Liver (tissue), 9 donors: ENCODE data around the gene CDKL4. TPM values are rescaled to one million over a fixed set of nuclear protein-coding genes. Genes with fewer than 3 reads are reported as not detected.

Source experiments
- DNase-seq: peaks from one replicate; pipeline ENCODE4 v3.0.0-alpha.2; 2017; ENCODE audit warnings: low spot score
- H3K27ac ChIP-seq, 2 donors: one replicate each; pipeline ENCODE4 v1.7.0; 2013; ENCODE audit warnings: inconsistent platforms in 2 of 2, low read length in 2 of 2, control low read depth in 1 of 2, low read depth in 1 of 2, mild to moderate bottlenecking in 1 of 2
- H3K27me3 ChIP-seq, 4 donors: one replicate each; pipeline versions ENCODE4 v1.6.1 to v1.7.0; 2013; ENCODE audit warnings: low read length in 3 of 4, inconsistent platforms in 1 of 4, mild to moderate bottlenecking in 1 of 4, moderate library complexity in 1 of 4; ENCODE audit not compliant: control insufficient read depth in 4 of 4, insufficient read depth in 4 of 4
- H3K36me3 ChIP-seq, 4 donors: one replicate each; pipeline versions ENCODE4 v1.6.1 to v1.7.0; 2013; ENCODE audit warnings: low read length in 3 of 4, mild to moderate bottlenecking in 3 of 4, low read depth in 1 of 4, moderate library complexity in 1 of 4; ENCODE audit not compliant: control insufficient read depth in 4 of 4, insufficient read depth in 3 of 4
- H3K4me1 ChIP-seq, 4 donors: one replicate each; pipeline versions ENCODE4 v1.6.1 to v1.7.0; 2013; ENCODE audit warnings: low read length in 3 of 4, mild to moderate bottlenecking in 3 of 4, moderate library complexity in 1 of 4; ENCODE audit not compliant: control insufficient read depth in 4 of 4, insufficient read depth in 4 of 4
- H3K4me3 ChIP-seq, 3 donors: one replicate each; pipeline versions ENCODE4 v1.6.1 to v1.7.0; 2013; ENCODE audit warnings: low read length in 3 of 3, control low read depth in 1 of 3, low read depth in 1 of 3, mild to moderate bottlenecking in 1 of 3
- H3K9ac ChIP-seq, 2 donors: one replicate each; pipeline ENCODE4 v1.7.0; 2013; ENCODE audit warnings: low read length in 2 of 2, mild to moderate bottlenecking in 2 of 2, moderate library complexity in 2 of 2, control low read depth in 1 of 2, low read depth in 1 of 2
- H3K9me3 ChIP-seq, 4 donors: one replicate each; pipeline versions ENCODE4 v1.6.1 to v1.7.0; 2013; ENCODE audit warnings: low read length in 3 of 4; ENCODE audit not compliant: control insufficient read depth in 4 of 4
- EGR1 ChIP-seq, 2 donors: IDR thresholded peaks; 2 replicates each; pipeline ENCODE4 v1.6.1; 2016 to 2018; ENCODE audit warnings: antibody characterized with exemption in 2 of 2, low read depth in 2 of 2
- FOXA1 ChIP-seq: IDR thresholded peaks from 2 replicates; pipeline ENCODE4 v1.6.1; 2016; ENCODE audit warnings: antibody characterized with exemption
- FOXA2 ChIP-seq: IDR thresholded peaks from 2 replicates; pipeline ENCODE4 v1.6.1; 2016; ENCODE audit warnings: antibody characterized with exemption
- GABPA ChIP-seq, 2 donors: IDR thresholded peaks in 1 of 2; conservative IDR thresholded peaks in 1 of 2; 2 replicates each; pipeline ENCODE4 v1.6.1; 2016; ENCODE audit warnings: antibody characterized with exemption in 2 of 2, mild to moderate bottlenecking in 1 of 2, moderate library complexity in 1 of 2
- HNF4G ChIP-seq: IDR thresholded peaks from 2 replicates; pipeline ENCODE4 v1.6.1; 2016; ENCODE audit warnings: antibody characterized with exemption
- JUND ChIP-seq, 2 donors: IDR thresholded peaks; 2 replicates each; pipeline ENCODE4 v1.6.1; 2016; ENCODE audit warnings: antibody characterized with exemption in 2 of 2
- NR2F2 ChIP-seq: IDR thresholded peaks from 2 replicates; pipeline ENCODE4 v1.6.1; 2016; ENCODE audit warnings: antibody characterized with exemption
- RAD21 ChIP-seq, 2 donors: IDR thresholded peaks; 2 replicates each; pipeline ENCODE4 v1.6.1; 2016; ENCODE audit warnings: antibody characterized with exemption in 2 of 2, mild to moderate bottlenecking in 2 of 2
- RXRA ChIP-seq, 2 donors: IDR thresholded peaks; 2 replicates each; pipeline ENCODE4 v1.6.1; 2017 to 2018; ENCODE audit warnings: antibody characterized with exemption in 2 of 2, mild to moderate bottlenecking in 1 of 2
- SP1 ChIP-seq: IDR thresholded peaks from 2 replicates; pipeline ENCODE4 v1.6.1; 2018; ENCODE audit warnings: antibody characterized with exemption, mild to moderate bottlenecking
- TAF1 ChIP-seq: conservative IDR thresholded peaks from 2 replicates; pipeline ENCODE4 v1.6.1; 2016; ENCODE audit warnings: antibody characterized with exemption, mild to moderate bottlenecking
- YY1 ChIP-seq: IDR thresholded peaks from 2 replicates; pipeline ENCODE4 v1.6.1; 2016; ENCODE audit warnings: antibody characterized with exemption, mild to moderate bottlenecking
- WGBS: extraction: QIAGEN DNeasy Blood & Tissue Kit; methylation state at CpG from one replicate; pipeline ENCODE4 v1.1.7; 2013; 5-methylcytosine and 5-hydroxymethylcytosine counted together
- polyA plus RNA-seq, 2 donors: library from polyadenylated mRNA; stranded (reverse) in 1 of 2; unstranded in 1 of 2; fragments of 200-250 nt in 1 of 2; fragments of >200 nt in 1 of 2; fragmentation: Nextera tagmentation in 1 of 2; extraction: Ambion mirVana in 1 of 2; gene quantifications; one replicate each; pipeline versions ENCODE4 v1.2.1 to v1.2.3, GENCODE V29; 2013 to 2015
- total RNA-seq, 2 donors: library from RNA; depleted of rRNA; stranded (reverse); fragments of >200 nt; gene quantifications; one replicate each; pipeline ENCODE4 v1.2.3, GENCODE V29; 2014
- TF ChIP-seq, protein P1 (sequence below): IDR thresholded peaks from 2 replicates; pipeline ENCODE4 v1.6.1; 2016; ENCODE audit warnings: antibody characterized with exemption, mild to moderate bottlenecking
- TF ChIP-seq, protein P2 (sequence below): IDR thresholded peaks from 2 replicates; pipeline ENCODE4 v1.6.1; 2016; ENCODE audit warnings: antibody characterized with exemption
- TF ChIP-seq, protein P3 (sequence below): IDR thresholded peaks from 2 replicates; pipeline ENCODE4 v1.6.1; 2016; ENCODE audit warnings: antibody characterized with exemption
- TF ChIP-seq, protein P4 (sequence below): IDR thresholded peaks from 2 replicates; pipeline ENCODE4 v1.6.1; 2016; ENCODE audit warnings: antibody characterized with exemption
- TF ChIP-seq, protein P5 (sequence below): fragments of 150-350 bp; IDR thresholded peaks from 2 replicates; pipeline ENCODE4 v1.5.1; 2017; ENCODE audit warnings: improper control_type of control experiment, low read depth, low read length; ENCODE audit not compliant: missing input control
- donor health status: healthy.
- donor health status: healthy.
- donor health status: healthy.
- donor health status: healthy.
- donor health status: healthy.

The CDKL4 gene
- total and polyA plus RNA-seq, 4 donors, result 0.25 to 1.1 TPM; not detected in 2

DNA sequence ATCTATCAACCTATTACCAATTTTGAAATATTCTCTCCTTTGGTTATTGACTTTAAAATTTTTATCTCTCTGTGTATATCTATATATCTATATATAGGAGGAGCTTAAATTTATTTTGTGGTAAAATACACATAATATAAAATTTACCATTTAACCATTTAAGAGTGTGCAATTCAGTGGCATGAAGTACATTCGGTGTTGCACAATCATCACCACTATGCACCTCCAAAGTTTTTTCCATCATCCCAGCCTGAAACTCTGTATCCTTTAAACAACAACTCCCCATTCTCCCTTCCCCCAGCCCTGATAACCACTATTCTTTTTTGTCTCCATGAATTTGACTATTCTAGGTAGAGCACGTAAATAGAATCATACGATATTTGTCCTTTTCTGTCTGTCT lies 49.1 kb downstream of the CDKL4 start:
- Histone ChIP-seq H3K9me3 (no peaks in the 10 kb centered on the region), H3K27me3 (no peaks in the 10 kb centered on the region), H3K27ac (no peak overlapping the region), H3K4me1 (no peaks in the 10 kb centered on the region), H3K9ac (no peak overlapping the region), H3K4me3 (no peak overlapping the region), H3K36me3 (no peaks in the 10 kb centered on the region)
- DNase-seq, result no peak
- WGBS, result 96% methylated on average over 3 of the region's 3 CpGs
- TF ChIP-seq, protein P1, sequence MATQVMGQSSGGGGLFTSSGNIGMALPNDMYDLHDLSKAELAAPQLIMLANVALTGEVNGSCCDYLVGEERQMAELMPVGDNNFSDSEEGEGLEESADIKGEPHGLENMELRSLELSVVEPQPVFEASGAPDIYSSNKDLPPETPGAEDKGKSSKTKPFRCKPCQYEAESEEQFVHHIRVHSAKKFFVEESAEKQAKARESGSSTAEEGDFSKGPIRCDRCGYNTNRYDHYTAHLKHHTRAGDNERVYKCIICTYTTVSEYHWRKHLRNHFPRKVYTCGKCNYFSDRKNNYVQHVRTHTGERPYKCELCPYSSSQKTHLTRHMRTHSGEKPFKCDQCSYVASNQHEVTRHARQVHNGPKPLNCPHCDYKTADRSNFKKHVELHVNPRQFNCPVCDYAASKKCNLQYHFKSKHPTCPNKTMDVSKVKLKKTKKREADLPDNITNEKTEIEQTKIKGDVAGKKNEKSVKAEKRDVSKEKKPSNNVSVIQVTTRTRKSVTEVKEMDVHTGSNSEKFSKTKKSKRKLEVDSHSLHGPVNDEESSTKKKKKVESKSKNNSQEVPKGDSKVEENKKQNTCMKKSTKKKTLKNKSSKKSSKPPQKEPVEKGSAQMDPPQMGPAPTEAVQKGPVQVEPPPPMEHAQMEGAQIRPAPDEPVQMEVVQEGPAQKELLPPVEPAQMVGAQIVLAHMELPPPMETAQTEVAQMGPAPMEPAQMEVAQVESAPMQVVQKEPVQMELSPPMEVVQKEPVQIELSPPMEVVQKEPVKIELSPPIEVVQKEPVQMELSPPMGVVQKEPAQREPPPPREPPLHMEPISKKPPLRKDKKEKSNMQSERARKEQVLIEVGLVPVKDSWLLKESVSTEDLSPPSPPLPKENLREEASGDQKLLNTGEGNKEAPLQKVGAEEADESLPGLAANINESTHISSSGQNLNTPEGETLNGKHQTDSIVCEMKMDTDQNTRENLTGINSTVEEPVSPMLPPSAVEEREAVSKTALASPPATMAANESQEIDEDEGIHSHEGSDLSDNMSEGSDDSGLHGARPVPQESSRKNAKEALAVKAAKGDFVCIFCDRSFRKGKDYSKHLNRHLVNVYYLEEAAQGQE, result no peak
- TF ChIP-seq FOXA1 (no peak), EGR1 (IDR thresholded peaks at IDR 0.05; ENCODE audit: low read depth in 2 of 2) (no peak), GABPA (IDR thresholded peaks at IDR 0.05 in 1 of 2, conservative IDR thresholded peaks at IDR 0.05 in 1 of 2) (no peak), TAF1 (no peak), YY1 (no peak), FOXA2 (no peak), JUND (IDR thresholded peaks at IDR 0.05) (no peak), SP1 (no peak), RAD21 (IDR thresholded peaks at IDR 0.05) (no peak), HNF4G (no peak), RXRA (IDR thresholded peaks at IDR 0.05) (no peak), NR2F2 (no peak)
- TF ChIP-seq, protein P2, sequence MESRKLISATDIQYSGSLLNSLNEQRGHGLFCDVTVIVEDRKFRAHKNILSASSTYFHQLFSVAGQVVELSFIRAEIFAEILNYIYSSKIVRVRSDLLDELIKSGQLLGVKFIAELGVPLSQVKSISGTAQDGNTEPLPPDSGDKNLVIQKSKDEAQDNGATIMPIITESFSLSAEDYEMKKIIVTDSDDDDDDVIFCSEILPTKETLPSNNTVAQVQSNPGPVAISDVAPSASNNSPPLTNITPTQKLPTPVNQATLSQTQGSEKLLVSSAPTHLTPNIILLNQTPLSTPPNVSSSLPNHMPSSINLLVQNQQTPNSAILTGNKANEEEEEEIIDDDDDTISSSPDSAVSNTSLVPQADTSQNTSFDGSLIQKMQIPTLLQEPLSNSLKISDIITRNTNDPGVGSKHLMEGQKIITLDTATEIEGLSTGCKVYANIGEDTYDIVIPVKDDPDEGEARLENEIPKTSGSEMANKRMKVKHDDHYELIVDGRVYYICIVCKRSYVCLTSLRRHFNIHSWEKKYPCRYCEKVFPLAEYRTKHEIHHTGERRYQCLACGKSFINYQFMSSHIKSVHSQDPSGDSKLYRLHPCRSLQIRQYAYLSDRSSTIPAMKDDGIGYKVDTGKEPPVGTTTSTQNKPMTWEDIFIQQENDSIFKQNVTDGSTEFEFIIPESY, result no peak
- TF ChIP-seq, protein P3, sequence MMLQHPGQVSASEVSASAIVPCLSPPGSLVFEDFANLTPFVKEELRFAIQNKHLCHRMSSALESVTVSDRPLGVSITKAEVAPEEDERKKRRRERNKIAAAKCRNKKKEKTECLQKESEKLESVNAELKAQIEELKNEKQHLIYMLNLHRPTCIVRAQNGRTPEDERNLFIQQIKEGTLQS, result no peak
- TF ChIP-seq, protein P4, sequence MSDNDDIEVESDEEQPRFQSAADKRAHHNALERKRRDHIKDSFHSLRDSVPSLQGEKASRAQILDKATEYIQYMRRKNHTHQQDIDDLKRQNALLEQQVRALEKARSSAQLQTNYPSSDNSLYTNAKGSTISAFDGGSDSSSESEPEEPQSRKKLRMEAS, result no peak
- TF ChIP-seq, protein P5, sequence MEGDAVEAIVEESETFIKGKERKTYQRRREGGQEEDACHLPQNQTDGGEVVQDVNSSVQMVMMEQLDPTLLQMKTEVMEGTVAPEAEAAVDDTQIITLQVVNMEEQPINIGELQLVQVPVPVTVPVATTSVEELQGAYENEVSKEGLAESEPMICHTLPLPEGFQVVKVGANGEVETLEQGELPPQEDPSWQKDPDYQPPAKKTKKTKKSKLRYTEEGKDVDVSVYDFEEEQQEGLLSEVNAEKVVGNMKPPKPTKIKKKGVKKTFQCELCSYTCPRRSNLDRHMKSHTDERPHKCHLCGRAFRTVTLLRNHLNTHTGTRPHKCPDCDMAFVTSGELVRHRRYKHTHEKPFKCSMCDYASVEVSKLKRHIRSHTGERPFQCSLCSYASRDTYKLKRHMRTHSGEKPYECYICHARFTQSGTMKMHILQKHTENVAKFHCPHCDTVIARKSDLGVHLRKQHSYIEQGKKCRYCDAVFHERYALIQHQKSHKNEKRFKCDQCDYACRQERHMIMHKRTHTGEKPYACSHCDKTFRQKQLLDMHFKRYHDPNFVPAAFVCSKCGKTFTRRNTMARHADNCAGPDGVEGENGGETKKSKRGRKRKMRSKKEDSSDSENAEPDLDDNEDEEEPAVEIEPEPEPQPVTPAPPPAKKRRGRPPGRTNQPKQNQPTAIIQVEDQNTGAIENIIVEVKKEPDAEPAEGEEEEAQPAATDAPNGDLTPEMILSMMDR, result no peak
